HG03097 (cell line): ENCODE results near the gene SPA17.

ENCODE experiments used
- ATAC-seq: cut with Tn5 transposase; IDR thresholded peaks from one replicate; pipeline ENCODE4 v1.9.1; 2021; ENCODE audit not compliant: unreplicated experiment, low FRiP score

The SPA17 gene

DNA sequence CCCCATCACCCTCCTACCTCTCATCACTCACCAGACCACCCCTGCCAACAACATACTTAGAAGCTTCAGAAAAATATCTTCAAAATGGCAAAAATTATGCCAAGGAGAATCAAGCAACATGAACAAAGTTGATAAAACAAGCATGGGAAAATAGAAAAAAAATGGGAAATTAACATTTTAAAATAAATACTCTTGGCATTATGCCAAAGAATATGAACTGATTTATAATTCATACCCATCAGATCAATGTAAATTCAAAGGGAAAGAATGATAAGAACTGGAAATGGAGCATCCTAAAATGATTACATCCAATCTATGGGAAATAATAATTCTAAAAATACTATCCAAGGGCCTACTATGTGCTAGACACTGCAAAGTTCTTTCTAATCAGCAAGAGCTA lies 12.2 kb upstream of the SPA17 start:
- ATAC-seq: no peak

GRCh38 chr11:124662106-124662505 lies 11.6 kb upstream of the SPA17 start:
- ATAC-seq: no peak

DNA sequence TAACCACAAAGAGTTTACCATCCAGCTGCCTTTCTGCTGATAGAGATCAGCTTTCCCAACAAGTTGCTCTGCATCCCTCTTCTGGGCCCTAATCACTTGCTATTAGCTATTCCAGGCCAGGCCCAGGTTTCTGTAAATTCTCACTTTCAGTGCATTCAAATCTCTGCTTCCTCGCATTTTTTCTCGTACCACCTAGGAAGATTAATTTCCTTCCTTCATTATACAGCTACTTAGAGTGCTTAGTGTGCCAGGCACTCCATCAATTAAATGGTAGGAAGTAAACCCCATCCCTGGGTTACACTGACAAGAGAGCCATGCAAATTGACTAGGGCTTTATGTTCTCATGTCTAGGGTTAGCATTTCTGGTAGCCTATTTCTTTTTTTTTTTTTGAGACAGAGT lies 9.8 kb upstream of the SPA17 start:
- no peak for ATAC-seq

DNA sequence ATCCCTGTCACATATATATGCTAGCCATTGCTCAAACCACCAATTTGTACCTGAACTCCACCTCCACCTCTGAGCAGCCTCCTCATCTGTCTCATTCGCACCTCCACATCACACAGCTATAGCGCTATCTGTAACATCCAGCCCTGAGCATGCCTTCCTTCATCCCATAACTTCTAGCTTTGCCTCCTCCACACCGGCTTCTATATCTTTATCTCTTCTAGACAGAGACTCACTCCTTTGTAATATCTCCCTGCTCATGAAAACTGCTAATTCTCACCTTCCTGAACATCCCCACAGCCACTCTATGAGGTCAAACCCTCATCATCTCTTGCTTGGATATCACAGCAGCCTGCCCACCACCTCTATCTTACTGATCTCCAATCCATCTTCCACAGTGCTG lies 6.1 kb upstream of the SPA17 start:
- ATAC-seq: no peak

GRCh38 chr11:124669193-124669592 lies 4.5 kb upstream of the SPA17 start:
- ATAC-seq: no peak

DNA sequence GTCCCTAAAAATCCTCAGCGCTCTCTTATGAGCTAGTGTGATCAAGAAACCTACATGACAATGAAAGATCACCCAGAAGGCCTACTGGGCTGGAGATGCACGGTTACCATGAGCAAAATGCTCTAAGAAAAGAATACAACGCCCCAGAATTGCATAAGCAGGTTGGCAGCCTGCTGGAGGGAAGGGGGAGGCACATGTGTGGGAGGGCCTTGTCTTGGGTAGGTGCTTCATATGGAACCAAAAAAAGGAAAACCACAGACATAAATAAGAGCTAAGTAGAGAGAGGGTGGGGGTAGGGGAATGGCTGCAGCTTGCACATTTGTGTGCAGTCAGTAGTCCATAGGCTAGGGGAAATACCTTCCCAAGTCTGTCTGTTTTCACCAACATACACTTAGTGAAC lies 3.0 kb upstream of the SPA17 start:
- ATAC-seq: peak; percentile 33

DNA sequence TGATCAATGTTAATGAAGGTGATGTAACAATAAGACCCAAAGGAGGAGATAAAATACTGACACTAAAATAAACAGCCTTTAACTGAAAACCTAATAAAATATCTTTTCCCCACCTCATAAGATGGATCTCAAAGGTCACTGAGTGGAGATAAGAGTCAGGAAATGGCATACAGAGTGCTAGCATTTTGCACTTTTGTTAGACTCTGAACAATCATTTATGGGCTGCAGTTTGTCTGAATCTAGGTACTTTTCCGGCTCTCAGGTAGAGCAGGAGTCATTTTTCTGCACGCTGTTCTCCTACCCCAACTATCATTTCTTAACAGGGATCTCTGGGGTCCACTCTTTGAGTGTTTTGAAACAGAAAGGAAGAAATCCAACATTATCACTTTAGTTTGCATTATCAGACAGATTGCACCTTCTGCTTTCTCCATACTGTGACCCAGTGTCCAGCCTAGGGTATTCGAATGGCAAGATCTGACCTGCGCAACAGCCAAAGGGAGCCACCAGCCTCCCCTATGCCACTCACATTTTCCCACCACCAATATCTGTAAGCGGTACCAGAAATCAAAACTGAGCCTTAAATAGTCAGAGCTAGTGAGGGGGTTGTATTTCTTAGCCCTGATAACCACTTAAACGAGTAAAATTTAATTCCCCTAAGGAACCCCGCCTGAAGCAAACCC lies 1.0 kb upstream of the SPA17 start:
- no peak for ATAC-seq

- ATAC-seq: no peak
These were observed 439 bp downstream of the SPA17 start for GRCh38 chr11:124674168-124674517.

DNA sequence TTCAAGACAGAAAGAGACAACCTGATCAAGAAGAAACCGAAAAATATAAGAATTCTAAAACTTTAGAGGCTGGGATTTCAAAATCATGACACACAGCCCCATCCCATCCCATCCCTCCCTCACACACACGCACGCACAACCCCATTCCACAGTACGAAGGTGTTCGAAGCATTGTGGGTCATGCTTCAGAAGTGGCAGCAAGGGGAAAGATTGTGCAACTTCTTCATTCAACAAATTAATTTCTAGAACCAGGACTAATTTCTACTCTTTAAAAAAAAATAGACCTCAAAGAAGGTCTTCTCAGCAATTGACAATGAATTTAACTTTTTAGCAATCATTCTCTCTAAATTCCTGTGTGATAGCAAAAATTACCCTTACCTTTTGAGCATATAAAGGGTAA lies 867 bp downstream of the SPA17 start:
- no peak for ATAC-seq

GRCh38 chr11:124676386-124676785 lies 2.7 kb downstream of the SPA17 start:
- no peak for ATAC-seq

DNA sequence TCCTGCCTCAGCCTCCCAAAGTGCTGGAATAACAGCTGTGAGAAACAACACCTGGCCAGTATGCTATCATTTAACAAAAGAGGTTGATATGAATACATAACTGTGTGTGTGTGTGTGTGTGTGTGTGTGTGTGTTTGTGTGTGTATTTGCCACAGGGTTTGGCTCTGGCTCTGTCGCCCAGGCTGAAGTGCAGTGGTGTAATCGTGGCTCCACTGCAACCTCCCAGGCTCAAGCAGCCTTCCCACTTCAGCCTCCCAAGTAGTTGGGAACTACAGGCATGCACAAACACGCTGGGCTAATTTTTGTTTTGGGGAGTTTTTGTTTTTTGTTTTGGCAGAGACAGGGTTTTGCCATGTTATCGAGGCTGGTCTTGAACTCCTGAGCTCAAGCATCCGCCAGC lies 4.7 kb downstream of the SPA17 start:
- no peak for ATAC-seq

- ATAC-seq: no peak
These were observed 7.7 kb downstream of the SPA17 start for GRCh38 chr11:124681421-124681820.

DNA sequence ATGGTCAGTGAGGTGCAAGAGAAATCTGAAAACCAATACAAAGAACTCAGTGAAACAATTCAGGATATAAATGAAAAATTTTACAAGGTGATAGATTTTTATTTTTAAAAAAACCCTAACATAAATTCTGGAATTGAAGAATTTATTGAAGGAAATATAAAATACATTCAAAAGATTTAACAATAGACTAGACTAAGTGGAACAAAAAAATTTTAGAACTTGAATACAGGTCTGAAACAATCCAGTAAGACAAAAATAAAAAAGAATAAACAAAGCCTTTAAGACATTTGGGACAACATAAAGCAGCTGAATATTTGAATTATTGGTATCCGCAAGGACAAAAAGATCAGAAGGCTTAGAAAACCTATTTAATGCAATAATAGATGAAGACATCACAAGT lies 8.7 kb downstream of the SPA17 start:
- ATAC-seq: no peak

DNA sequence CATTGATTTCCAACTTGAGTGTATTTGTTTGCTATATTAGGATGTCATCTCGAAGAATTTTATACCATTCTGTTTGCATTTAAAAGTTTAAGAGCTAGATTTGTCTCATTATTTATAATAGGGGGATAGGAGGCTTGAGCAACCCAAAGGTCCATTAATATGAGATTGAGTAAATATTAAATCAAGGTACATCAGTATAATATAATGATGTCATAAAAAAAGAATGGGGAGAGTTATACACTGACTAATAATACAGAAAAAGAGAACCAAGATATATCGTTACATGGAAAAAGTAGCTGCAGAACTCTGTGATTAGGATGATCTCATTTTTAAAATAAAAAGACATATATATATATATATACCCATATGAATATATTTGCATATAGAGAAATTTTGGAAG lies 19.4 kb downstream of the SPA17 start:
- ATAC-seq: no peak

GRCh38 chr11:124699547-124699946 lies 25.8 kb downstream of the SPA17 start:
- ATAC-seq: no peak

GRCh38 chr11:124700028-124700427 lies 26.3 kb downstream of the SPA17 start:
- no peak for ATAC-seq

- ATAC-seq: no peak
These were observed 34.1 kb downstream of the SPA17 start for GRCh38 chr11:124707829-124708228.

DNA sequence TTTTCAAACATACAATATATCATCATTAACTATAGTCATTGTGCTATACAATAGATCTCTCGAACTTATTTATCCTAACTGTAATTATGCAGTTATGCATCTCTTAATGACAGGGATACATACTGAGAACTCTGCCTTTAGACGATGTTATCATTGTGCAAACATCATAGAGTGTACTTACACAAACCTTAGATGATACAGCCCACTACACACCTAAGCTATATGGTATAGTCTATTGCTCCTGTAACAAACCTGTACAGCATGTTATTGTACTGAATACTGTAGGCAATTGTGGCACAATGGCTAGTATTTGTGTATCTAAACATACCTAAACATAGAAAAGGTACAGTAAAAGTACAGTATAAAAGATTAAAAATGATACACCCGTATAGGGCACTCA lies 38.7 kb downstream of the SPA17 start:
- no peak for ATAC-seq

DNA sequence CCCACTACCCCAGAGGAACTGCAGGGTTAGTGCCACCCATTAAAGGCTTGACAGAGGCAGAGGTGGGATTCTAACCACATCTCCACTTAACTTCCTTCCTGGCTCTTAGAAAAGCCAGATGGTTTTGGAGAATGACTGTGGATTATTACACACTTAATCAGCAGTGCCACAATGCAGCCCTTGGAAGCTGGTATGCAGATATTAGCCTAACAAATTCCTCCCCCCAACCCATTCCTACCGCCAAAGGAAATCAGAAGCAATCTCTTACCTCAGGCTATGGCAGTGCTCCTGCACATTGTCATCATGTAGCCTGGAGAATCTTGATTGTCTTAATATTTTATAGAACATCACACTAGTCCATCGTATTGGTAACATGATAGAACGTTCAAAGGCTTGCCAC lies 42.9 kb downstream of the SPA17 start:
- no peak for ATAC-seq

DNA sequence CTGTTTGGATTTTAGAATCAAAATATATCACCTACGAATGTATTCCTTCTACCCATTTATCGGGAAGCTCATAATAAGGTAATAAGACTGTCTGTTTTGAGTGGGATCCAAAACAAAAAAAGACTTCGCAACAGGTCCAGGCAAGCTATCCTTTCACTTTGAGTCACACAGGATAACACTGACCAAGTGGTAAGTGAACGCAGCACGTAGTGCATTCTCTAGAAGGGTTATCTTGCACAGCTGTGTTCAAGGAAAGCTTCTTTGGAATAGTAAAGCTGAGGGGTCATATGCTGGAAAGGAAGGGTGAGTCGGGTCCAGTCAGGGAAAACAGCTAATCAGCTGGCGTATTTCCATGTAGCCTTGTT lies 43.7 kb downstream of the SPA17 start:
- ATAC-seq: no peak

- no peak for ATAC-seq
These were observed 44.3 kb downstream of the SPA17 start for GRCh38 chr11:124717786-124718651.

- ATAC-seq: no peak
These were observed 45.1 kb downstream of the SPA17 start for GRCh38 chr11:124718801-124719200.
